NT2/D1 (cell line): Measurements from ENCODE around the gene DDAH1.

Experiments
- DNase-seq: peaks from one replicate; pipeline ENCODE4 v3.0.0-alpha.2; 2011; ENCODE audit warnings: low read depth, low spot score
- H3K27me3 ChIP-seq: 2 replicates; pipeline ENCODE4 v1.6.0; 2011; ENCODE audit warnings: mild to moderate bottlenecking; ENCODE audit not compliant: insufficient read length, insufficient read depth
- H3K36me3 ChIP-seq: 2 replicates; pipeline ENCODE4 v1.6.1; 2011; ENCODE audit warnings: mild to moderate bottlenecking, low read length, mixed read lengths; ENCODE audit not compliant: insufficient read depth, insufficient read length
- H3K4me1 ChIP-seq: 2 replicates; pipeline ENCODE4 v1.5.1; 2011; ENCODE audit not compliant: insufficient read depth, insufficient read length
- H3K4me3 ChIP-seq: 2 replicates; pipeline ENCODE4 v1.5.1; 2011; ENCODE audit warnings: low read depth; ENCODE audit not compliant: insufficient read length
- H3K9ac ChIP-seq: 2 replicates; pipeline ENCODE4 v1.6.0; 2011; ENCODE audit warnings: low read depth; ENCODE audit not compliant: insufficient read length
- H3K9me3 ChIP-seq: 2 replicates; pipeline ENCODE4 v1.5.1; 2011; ENCODE audit warnings: mild to moderate bottlenecking, low read length; ENCODE audit not compliant: insufficient read depth
- SUZ12 ChIP-seq: IDR thresholded peaks from 2 replicates; pipeline ENCODE4 v1.6.1; 2011; ENCODE audit not compliant: insufficient read length, insufficient read depth; ENCODE audit errors: extremely low read depth
- YY1 ChIP-seq: IDR thresholded peaks from 2 replicates; pipeline ENCODE4 v1.6.1; 2011; ENCODE audit not compliant: insufficient read length, insufficient read depth
- ZNF274 ChIP-seq: IDR thresholded peaks from 2 replicates; pipeline ENCODE4 v1.6.1; 2011; ENCODE audit warnings: mild to moderate bottlenecking, low read depth, low read length

Gene DDAH1

GRCh38 chr1:85484264-85484663 is 19.3 kb upstream of the DDAH1 start:
- no peak for DNase-seq

GRCh38 chr1:85481688-85482087 is 16.7 kb upstream of the DDAH1 start:
- no peaks in the 10 kb centered on the region for H3K4me1 ChIP-seq
- H3K36me3 ChIP-seq: no peaks in the 10 kb centered on the region
- DNase-seq: no peak
- TF ChIP-seq SUZ12: no peak
- no peak for TF ChIP-seq YY1
- TF ChIP-seq ZNF274: no peak
- no peaks in the 10 kb centered on the region for H3K27me3 ChIP-seq
- H3K9me3 ChIP-seq: no peaks in the 10 kb centered on the region
- no peak overlapping the region for H3K4me3 ChIP-seq
- H3K9ac ChIP-seq: no peak overlapping the region

More at GRCh38 chr1:85484264-85484663, 19.3 kb upstream of the DDAH1 start:
- H3K4me3 ChIP-seq: no peak overlapping the region
- no peaks in the 10 kb centered on the region for H3K9me3 ChIP-seq
- H3K27me3 ChIP-seq: no peaks in the 10 kb centered on the region
- H3K4me1 ChIP-seq: no peaks in the 10 kb centered on the region
- H3K9ac ChIP-seq: no peak overlapping the region
- H3K36me3 ChIP-seq: no peaks in the 10 kb centered on the region
- TF ChIP-seq ZNF274 (no peak), SUZ12 (no peak), YY1 (no peak)

GRCh38 chr1:85480566-85480965 is 15.6 kb upstream of the DDAH1 start:
- no peaks in the 10 kb centered on the region for H3K9me3 ChIP-seq
- DNase-seq: no peak
- H3K4me3 ChIP-seq: no peak overlapping the region
- H3K9ac ChIP-seq: no peak overlapping the region
- no peaks in the 10 kb centered on the region for H3K4me1 ChIP-seq
- no peaks in the 10 kb centered on the region for H3K36me3 ChIP-seq
- H3K27me3 ChIP-seq: no peaks in the 10 kb centered on the region
- TF ChIP-seq SUZ12 (no peak), ZNF274 (no peak), YY1 (no peak)

DNA sequence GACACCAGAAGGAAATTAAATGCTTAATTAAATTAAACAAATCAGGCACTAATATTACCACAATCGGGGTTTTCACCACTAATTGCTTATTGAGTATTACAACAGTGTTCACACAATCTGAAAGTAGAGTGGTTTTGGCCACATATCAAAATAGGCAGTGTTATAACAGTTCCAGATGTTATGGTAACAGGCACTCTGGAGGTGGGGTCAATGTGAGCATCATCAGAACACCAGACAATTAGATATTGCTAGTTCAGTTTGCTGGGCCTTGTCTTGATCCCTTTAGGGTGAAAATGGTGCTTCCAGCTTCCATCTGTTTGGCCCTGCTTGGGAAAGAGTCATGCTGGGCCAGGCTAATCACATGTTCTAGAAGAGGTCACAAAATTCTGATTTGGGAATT is 14.5 kb upstream of the DDAH1 start:
- Histone ChIP-seq H3K4me1 (no peaks in the 10 kb centered on the region), H3K27me3 (no peaks in the 10 kb centered on the region), H3K9me3 (no peaks in the 10 kb centered on the region), H3K36me3 (no peaks in the 10 kb centered on the region), H3K9ac (no peak overlapping the region), H3K4me3 (no peak overlapping the region)
- DNase-seq: no peak
- TF ChIP-seq YY1 (no peak), SUZ12 (no peak), ZNF274 (no peak)

DNA sequence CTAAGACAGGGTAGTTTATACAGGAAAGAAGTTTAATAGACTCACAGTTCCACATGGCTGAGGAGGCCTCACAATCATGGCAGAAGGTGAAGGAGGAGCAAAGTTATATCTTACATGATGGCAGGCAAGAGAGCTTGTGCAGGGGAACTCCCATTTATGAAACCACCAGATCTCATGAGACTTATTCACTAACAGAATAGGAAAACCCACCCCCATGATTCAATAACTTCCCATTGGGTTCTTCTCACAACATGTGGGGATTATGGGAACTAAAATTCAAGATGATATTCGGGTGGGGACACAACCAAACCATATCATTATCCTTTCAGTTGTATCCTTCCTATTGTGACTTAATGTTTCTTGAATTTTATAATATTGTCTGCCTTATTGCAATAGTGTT is 13.4 kb upstream of the DDAH1 start:
- Histone ChIP-seq H3K4me3 (no peak overlapping the region), H3K9me3 (no peaks in the 10 kb centered on the region), H3K9ac (no peak overlapping the region), H3K27me3 (no peaks in the 10 kb centered on the region), H3K36me3 (no peaks in the 10 kb centered on the region), H3K4me1 (no peaks in the 10 kb centered on the region)
- TF ChIP-seq YY1 (no peak), SUZ12 (no peak), ZNF274 (no peak)
- no peak for DNase-seq

GRCh38 chr1:85475055-85475454 is 10.1 kb upstream of the DDAH1 start:
- TF ChIP-seq SUZ12 (no peak), ZNF274 (no peak), YY1 (no peak)
- Histone ChIP-seq H3K4me1 (no peaks in the 10 kb centered on the region), H3K36me3 (no peaks in the 10 kb centered on the region), H3K4me3 (no peak overlapping the region), H3K27me3 (no peaks in the 10 kb centered on the region), H3K9me3 (no peaks in the 10 kb centered on the region), H3K9ac (no peak overlapping the region)
- no peak for DNase-seq

DNA sequence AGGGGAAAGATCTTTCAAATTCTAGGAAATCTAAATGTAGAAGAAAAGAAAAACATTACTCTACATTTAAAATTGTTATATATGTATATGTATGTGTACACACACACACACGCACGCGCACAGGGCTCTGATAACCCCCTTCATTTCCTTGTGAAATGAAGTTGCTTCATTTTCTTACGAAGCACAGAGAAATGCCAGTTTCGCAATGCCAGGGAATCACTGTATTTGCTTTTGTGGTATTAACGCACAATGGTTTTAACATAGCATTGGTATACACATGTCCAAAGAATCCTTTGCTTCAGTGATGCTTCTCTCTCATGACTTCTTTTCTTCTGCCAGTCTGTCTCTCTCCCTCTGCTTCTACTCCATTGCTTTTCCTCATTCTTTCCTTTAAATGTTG is 8.4 kb upstream of the DDAH1 start:
- H3K36me3 ChIP-seq: no peaks in the 10 kb centered on the region
- H3K4me1 ChIP-seq: no peaks in the 10 kb centered on the region
- DNase-seq: no peak
- TF ChIP-seq YY1 (no peak), ZNF274 (no peak), SUZ12 (no peak)
- no peaks in the 10 kb centered on the region for H3K27me3 ChIP-seq
- no peak overlapping the region for H3K4me3 ChIP-seq
- H3K9me3 ChIP-seq: no peaks in the 10 kb centered on the region
- H3K9ac ChIP-seq: no peak overlapping the region
